Esophagus (tissue), 2 donors: Measurements from ENCODE around the gene LTBR. TPM values are rescaled to one million over a fixed set of nuclear protein-coding genes. Genes with fewer than 3 reads are reported as not detected.

ENCODE experiments used
- H3K27ac ChIP-seq, 2 donors: one replicate each; pipeline ENCODE4 v1.5.1; 2013; ENCODE audit warnings: low read depth in 2 of 2, mild to moderate bottlenecking in 2 of 2, inconsistent platforms in 1 of 2, low read length in 1 of 2, moderate library complexity in 1 of 2
- H3K27me3 ChIP-seq, 2 donors: one replicate each; pipeline ENCODE4 v1.6.1; 2013; ENCODE audit warnings: low read length in 2 of 2, control low read depth in 1 of 2, mild to moderate bottlenecking in 1 of 2; ENCODE audit not compliant: insufficient read depth in 2 of 2, control insufficient read depth in 1 of 2
- H3K36me3 ChIP-seq, 2 donors: one replicate each; pipeline ENCODE4 v1.6.1; 2013; ENCODE audit warnings: low read length in 1 of 2; ENCODE audit not compliant: control insufficient read depth in 2 of 2, insufficient read depth in 2 of 2
- H3K4me1 ChIP-seq, 2 donors: one replicate each; pipeline ENCODE4 v1.6.1; 2013; ENCODE audit warnings: low read length in 1 of 2; ENCODE audit not compliant: control insufficient read depth in 2 of 2, insufficient read depth in 2 of 2
- H3K4me3 ChIP-seq, 2 donors: one replicate each; pipeline ENCODE4 v1.5.1; 2013; ENCODE audit warnings: low read length in 2 of 2, mild to moderate bottlenecking in 2 of 2, low read depth in 1 of 2, moderate library complexity in 1 of 2
- H3K9me3 ChIP-seq, 2 donors: one replicate each; pipeline ENCODE4 v1.6.1; 2013; ENCODE audit warnings: mild to moderate bottlenecking in 2 of 2, low read depth in 1 of 2, low read length in 1 of 2, moderate library complexity in 1 of 2; ENCODE audit not compliant: control insufficient read depth in 2 of 2, insufficient read depth in 1 of 2
- WGBS, 2 donors: extraction: QIAGEN DNeasy Blood & Tissue Kit; methylation state at CpG; one replicate each; pipeline ENCODE4 v1.1.7; 2013; 5-methylcytosine and 5-hydroxymethylcytosine counted together
- polyA plus RNA-seq, 2 donors: library from polyadenylated mRNA; stranded (reverse); fragments of 200-250 nt; gene quantifications; one replicate each; pipeline ENCODE4 v1.2.3, GENCODE V29; 2013
- donor health status: healthy with polysubstance abuse.
- donor health status: Bipolar disorder and iron deficiency.

LTBR gene
- polyA plus RNA-seq, 2 donors: 81.3 to 97.9 TPM

- H3K27me3 ChIP-seq: no peaks in the 10 kb centered on the region
- H3K27ac ChIP-seq: peak overlapping the region in 1 of 2 donors; percentile 52
- WGBS, 2 donors: 65 to 68% methylated on average over 15 of the region's 15 CpGs
- no peaks in the 10 kb centered on the region for H3K36me3 ChIP-seq
- H3K9me3 ChIP-seq: no peaks in the 10 kb centered on the region
- no peak overlapping the region for H3K4me3 ChIP-seq
- peaks cover 0 to 14% of the 10 kb centered on the region in 2 donors for H3K4me1 ChIP-seq
Measured at GRCh38 chr12:6367969-6368892, 15.7 kb upstream of the LTBR start.

- Histone ChIP-seq H3K4me3 (peak overlapping the region in 1 of 2 donors; percentile 14), H3K27me3 (no peaks in the 10 kb centered on the region), H3K27ac (peak overlapping the region in 1 of 2 donors; percentile 52), H3K4me1 (peaks cover 0 to 14% of the 10 kb centered on the region in 2 donors), H3K36me3 (no peaks in the 10 kb centered on the region), H3K9me3 (no peaks in the 10 kb centered on the region)
- WGBS, 2 donors: 86 to 89% methylated on average over 9 of the region's 9 CpGs
Measured at GRCh38 chr12:6368906-6369525, 14.9 kb upstream of the LTBR start.

GRCh38 chr12:6369916-6370575 is 13.9 kb upstream of the LTBR start:
- no peaks in the 10 kb centered on the region for H3K27me3 ChIP-seq
- no peaks in the 10 kb centered on the region for H3K36me3 ChIP-seq
- H3K4me3 ChIP-seq: peak overlapping the region; percentile 14 to 35
- no peaks in the 10 kb centered on the region for H3K9me3 ChIP-seq
- peaks cover 0 to 16% of the 10 kb centered on the region in 2 donors for H3K4me1 ChIP-seq
- WGBS, 2 donors: 87 to 88% methylated on average over 9 of the region's 9 CpGs
- peak overlapping the region in 1 of 2 donors; percentile 91 for H3K27ac ChIP-seq

GRCh38 chr12:6370576-6370935 is 13.4 kb upstream of the LTBR start:
- H3K4me3 ChIP-seq: peak overlapping the region; percentile 19 to 35
- H3K4me1 ChIP-seq: peaks cover 0 to 18% of the 10 kb centered on the region in 2 donors
- no peaks in the 10 kb centered on the region for H3K9me3 ChIP-seq
- H3K27ac ChIP-seq: peak overlapping the region; percentile 81 to 91
- H3K27me3 ChIP-seq: no peaks in the 10 kb centered on the region
- WGBS, 2 donors: 85 to 92% methylated on average over 4 of the region's 4 CpGs
- no peaks in the 10 kb centered on the region for H3K36me3 ChIP-seq

- H3K27ac ChIP-seq: peak overlapping the region; percentile 91 to 95
- H3K27me3 ChIP-seq: no peaks in the 10 kb centered on the region
- 32 to 33% methylated on average over 15 of the region's 15 CpGs for WGBS, 2 donors
- H3K4me1 ChIP-seq: peaks cover 0 to 24% of the 10 kb centered on the region in 2 donors
- no peaks in the 10 kb centered on the region for H3K36me3 ChIP-seq
- H3K4me3 ChIP-seq: peak overlapping the region; percentile 19 to 73
- H3K9me3 ChIP-seq: no peaks in the 10 kb centered on the region
Measured at GRCh38 chr12:6370994-6371754, 12.8 kb upstream of the LTBR start.

GRCh38 chr12:6372403-6373003 is 11.5 kb upstream of the LTBR start:
- Histone ChIP-seq H3K9me3 (no peaks in the 10 kb centered on the region), H3K36me3 (no peaks in the 10 kb centered on the region), H3K4me3 (peak overlapping the region; percentile 64 to 73), H3K4me1 (peaks cover 3 to 30% of the 10 kb centered on the region in 2 donors), H3K27me3 (no peaks in the 10 kb centered on the region), H3K27ac (peak overlapping the region; percentile 95 to 98)
- 18 to 28% methylated on average over 8 of the region's 8 CpGs for WGBS, 2 donors

GRCh38 chr12:6373022-6373787 is 10.8 kb upstream of the LTBR start:
- Histone ChIP-seq H3K27ac (peak overlapping the region; percentile 95 to 98), H3K4me1 (peaks cover 6 to 31% of the 10 kb centered on the region in 2 donors), H3K36me3 (no peaks in the 10 kb centered on the region), H3K9me3 (no peaks in the 10 kb centered on the region), H3K27me3 (no peaks in the 10 kb centered on the region), H3K4me3 (peak overlapping the region; percentile 64 to 73)
- 50 to 55% methylated on average over 14 of the region's 14 CpGs for WGBS, 2 donors

GRCh38 chr12:6374028-6374785 is 9.8 kb upstream of the LTBR start:
- no peaks in the 10 kb centered on the region for H3K27me3 ChIP-seq
- peaks cover 8 to 37% of the 10 kb centered on the region in 2 donors for H3K4me1 ChIP-seq
- 91 to 92% methylated on average over 24 of the region's 24 CpGs for WGBS, 2 donors
- H3K36me3 ChIP-seq: no peaks in the 10 kb centered on the region
- H3K27ac ChIP-seq: peak overlapping the region; percentile 95 to 98
- H3K9me3 ChIP-seq: no peaks in the 10 kb centered on the region
- peak overlapping the region; percentile 64 to 73 for H3K4me3 ChIP-seq
